ENCODE results near the gene PGAP1. TPM values are rescaled to one million over a fixed set of nuclear protein-coding genes. Genes with fewer than 3 reads are reported as not detected.

The PGAP1 gene
- total RNA-seq, 4 donors from 2014 or later: 4.3 to 10.2 (median 6.9) TPM

- no peak for TF ChIP-seq CTCF (IDR thresholded peaks at IDR 0.05)
- no peak for TF ChIP-seq POLR2A (IDR thresholded peaks at IDR 0.05)
- TF ChIP-seq POLR2AphosphoS5 (IDR thresholded peaks at IDR 0.05): no peak
- no peak for TF ChIP-seq EP300 (IDR thresholded peaks at IDR 0.05)
These were observed 71.9 kb downstream of the PGAP1 start for GRCh38 chr2:196854629-196855028.

GRCh38 chr2:196853301-196854087 is 73.0 kb downstream of the PGAP1 start:
- Histone ChIP-seq H3K4me3 (no peak overlapping the region), H3K9me3 (no peaks in the 10 kb centered on the region), H3K27ac (no peak overlapping the region), H3K4me1 (no peaks in the 10 kb centered on the region), H3K36me3 (peaks cover 0 to 8% of the 10 kb centered on the region in 2 donors), H3K27me3 (no peaks in the 10 kb centered on the region)
- TF ChIP-seq CTCF (IDR thresholded peaks at IDR 0.05): no peak
- no peak for TF ChIP-seq POLR2AphosphoS5 (IDR thresholded peaks at IDR 0.05)
- no peak for TF ChIP-seq EP300 (IDR thresholded peaks at IDR 0.05)
- 68 to 70% methylated on average over 3 to 4 of the region's 4 CpGs for WGBS, 2 donors (ENCODE audit: low coverage in 1 of 2)
- ATAC-seq: no peak

More at GRCh38 chr2:196854629-196855028, 71.9 kb downstream of the PGAP1 start:
- Histone ChIP-seq H3K4me3 (no peak overlapping the region), H3K9me3 (peaks cover 0 to 8% (median 0%) of the 10 kb centered on the region in 3 donors), H3K4me1 (no peaks in the 10 kb centered on the region), H3K27me3 (no peaks in the 10 kb centered on the region), H3K27ac (no peak overlapping the region), H3K36me3 (peaks cover 0 to 8% of the 10 kb centered on the region in 2 donors)
- WGBS, 2 donors (ENCODE audit: low coverage in 1 of 2): no CpG with 5 or more reads among the region's 1 CpG
- no peak for ATAC-seq

- no peaks in the 10 kb centered on the region for H3K27me3 ChIP-seq
- H3K27ac ChIP-seq: no peak overlapping the region
- no peak for ATAC-seq
- H3K4me3 ChIP-seq: no peak overlapping the region
- peaks cover 0 to 15% of the 10 kb centered on the region in 2 donors for H3K36me3 ChIP-seq
- TF ChIP-seq CTCF (IDR thresholded peaks at IDR 0.05) (no peak), EP300 (IDR thresholded peaks at IDR 0.05) (no peak), POLR2AphosphoS5 (IDR thresholded peaks at IDR 0.05) (no peak), POLR2A (IDR thresholded peaks at IDR 0.05) (no peak)
- no peaks in the 10 kb centered on the region for H3K9me3 ChIP-seq
- no peaks in the 10 kb centered on the region for H3K4me1 ChIP-seq
- WGBS, 2 donors (ENCODE audit: low coverage in 1 of 2): 87 to 89% methylated on average over 1 of the region's 1 CpG
These were observed 75.4 kb downstream of the PGAP1 start for GRCh38 chr2:196851088-196851487.

- no peak for TF ChIP-seq POLR2A (IDR thresholded peaks at IDR 0.05)
- H3K27me3 ChIP-seq: no peaks in the 10 kb centered on the region
- no peak overlapping the region for H3K27ac ChIP-seq
- no peaks in the 10 kb centered on the region for H3K4me1 ChIP-seq
- H3K4me3 ChIP-seq: no peak overlapping the region
- ATAC-seq: no peak
- no peaks in the 10 kb centered on the region for H3K9me3 ChIP-seq
- peaks cover 0 to 20% of the 10 kb centered on the region in 2 donors for H3K36me3 ChIP-seq
These were observed 76.6 kb downstream of the PGAP1 start for GRCh38 chr2:196849895-196850294.

GRCh38 chr2:196846295-196846694 is 80.2 kb downstream of the PGAP1 start:
- Histone ChIP-seq H3K27ac (no peak overlapping the region), H3K9me3 (no peaks in the 10 kb centered on the region), H3K27me3 (no peaks in the 10 kb centered on the region), H3K4me1 (no peaks in the 10 kb centered on the region), H3K36me3 (peaks cover 0 to 41% of the 10 kb centered on the region in 2 donors), H3K4me3 (no peak overlapping the region)
- TF ChIP-seq EP300 (IDR thresholded peaks at IDR 0.05) (no peak), CTCF (IDR thresholded peaks at IDR 0.05) (no peak), POLR2A (IDR thresholded peaks at IDR 0.05) (no peak), POLR2AphosphoS5 (IDR thresholded peaks at IDR 0.05) (no peak)
- no peak for ATAC-seq
